Osteoblast (primary cell): ENCODE results near the gene ANXA1. TPM values are rescaled to one million over a fixed set of nuclear protein-coding genes. Genes with fewer than 3 reads are reported as not detected.

Experiments
- DNase-seq: peaks from one replicate; pipeline ENCODE4 v3.0.0; 2011; ENCODE audit warnings: low spot score, mixed read lengths; ENCODE audit not compliant: insufficient read length; ENCODE audit errors: missing footprints
- H2AFZ ChIP-seq: 2 replicates; pipeline ENCODE4 v1.6.0; 2011; ENCODE audit warnings: mild to moderate bottlenecking, low read length
- H3K27ac ChIP-seq: 2 replicates; pipeline ENCODE4 v1.5.1; 2011; ENCODE audit warnings: mild to moderate bottlenecking, low read depth, low read length, moderate library complexity
- H3K27me3 ChIP-seq: 2 replicates; pipeline ENCODE4 v1.6.0; 2012; ENCODE audit warnings: mild to moderate bottlenecking, control low read depth, inconsistent platforms, low read length, moderate library complexity; ENCODE audit not compliant: insufficient read depth
- H3K36me3 ChIP-seq: 2 replicates; pipeline ENCODE4 v1.5.1; 2011; ENCODE audit warnings: mild to moderate bottlenecking, low read length, control low read depth, moderate library complexity; ENCODE audit not compliant: insufficient read depth
- H3K4me1 ChIP-seq: 2 replicates; pipeline ENCODE4 v1.5.1; 2011; ENCODE audit warnings: mild to moderate bottlenecking, low read length, control low read depth, moderate library complexity; ENCODE audit not compliant: insufficient read depth
- H3K4me2 ChIP-seq: 2 replicates; pipeline ENCODE4 v1.6.0; 2011; ENCODE audit warnings: mild to moderate bottlenecking, low read length; ENCODE audit not compliant: insufficient read depth
- H3K4me3 ChIP-seq: fragments of 200-600 bp; sonication (generic); 3 replicates; pipeline ENCODE4 v1.5.1; 2012; ENCODE audit warnings: mild to moderate bottlenecking, low read length, inconsistent platforms; ENCODE audit not compliant: insufficient read depth
- H3K79me2 ChIP-seq: 2 replicates; pipeline ENCODE4 v1.6.0; 2012; ENCODE audit warnings: mild to moderate bottlenecking, low read length, control low read depth, inconsistent platforms; ENCODE audit not compliant: insufficient read depth
- H3K9me3 ChIP-seq: 2 replicates; pipeline ENCODE4 v1.5.1; 2011; ENCODE audit warnings: low read depth, low read length, control low read depth
- H4K20me1 ChIP-seq: 2 replicates; pipeline ENCODE4 v1.6.0; 2012; ENCODE audit warnings: mild to moderate bottlenecking, low read length, control low read depth; ENCODE audit not compliant: insufficient read depth
- total RNA-seq: library from RNA; depleted of rRNA; stranded (reverse); fragments of >200 nt; gene quantifications from 2 replicates; pipeline ENCODE4 v1.2.3, GENCODE V29; 2012
- TF ChIP-seq, protein P1 (sequence below): IDR thresholded peaks from 2 replicates; pipeline ENCODE4 v1.5.1; 2011; ENCODE audit warnings: mild to moderate bottlenecking, low read depth, low read length, moderate library complexity; ENCODE audit errors: extremely low read depth

ANXA1 gene
- total RNA-seq, 1 donor: 816 TPM

DNA sequence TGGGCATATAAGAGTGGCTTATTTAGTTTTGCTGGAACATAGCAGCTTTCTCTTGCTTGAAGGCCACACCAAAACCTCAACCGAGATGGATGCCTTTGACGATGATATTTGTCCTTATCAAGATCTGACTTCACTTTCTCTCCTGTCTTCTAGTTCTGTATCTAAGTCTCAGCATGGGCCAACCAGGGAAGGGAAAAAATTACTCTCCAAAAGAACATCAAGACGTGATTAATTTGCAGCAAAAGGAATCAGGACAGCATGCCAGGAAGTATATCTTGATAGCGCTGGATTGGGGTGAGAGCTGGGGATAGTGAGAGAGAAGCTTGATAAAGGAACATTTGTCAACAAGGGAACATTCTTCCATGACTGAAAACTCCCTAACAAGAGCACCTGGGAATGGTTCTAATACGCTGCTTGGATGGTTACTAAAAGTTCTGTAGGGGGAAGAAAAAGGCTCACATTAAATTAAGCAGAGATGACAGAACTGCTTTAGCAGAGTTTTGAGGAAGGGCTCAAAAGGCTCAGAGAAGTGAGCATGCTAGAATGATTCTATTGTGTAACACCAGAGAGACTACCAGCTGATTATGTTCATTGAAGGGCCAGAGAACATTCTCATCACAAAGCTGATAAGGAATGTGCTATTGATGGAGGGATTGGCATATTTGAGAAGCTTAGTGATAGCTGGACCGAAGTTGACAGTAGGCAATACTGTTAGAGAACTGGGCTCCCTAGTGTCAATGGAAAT is 21.6 kb upstream of the ANXA1 start:
- Histone ChIP-seq H2AFZ (no peak overlapping the region), H3K79me2 (no peaks in the 10 kb centered on the region), H3K4me2 (no peak overlapping the region), H4K20me1 (no peaks in the 10 kb centered on the region), H3K4me1 (peaks cover 13% of the 10 kb centered on the region), H3K27me3 (no peaks in the 10 kb centered on the region), H3K36me3 (no peaks in the 10 kb centered on the region), H3K9me3 (no peaks in the 10 kb centered on the region), H3K4me3 (no peak overlapping the region), H3K27ac (no peak overlapping the region)
- DNase-seq: no peak
- TF ChIP-seq, protein P1, sequence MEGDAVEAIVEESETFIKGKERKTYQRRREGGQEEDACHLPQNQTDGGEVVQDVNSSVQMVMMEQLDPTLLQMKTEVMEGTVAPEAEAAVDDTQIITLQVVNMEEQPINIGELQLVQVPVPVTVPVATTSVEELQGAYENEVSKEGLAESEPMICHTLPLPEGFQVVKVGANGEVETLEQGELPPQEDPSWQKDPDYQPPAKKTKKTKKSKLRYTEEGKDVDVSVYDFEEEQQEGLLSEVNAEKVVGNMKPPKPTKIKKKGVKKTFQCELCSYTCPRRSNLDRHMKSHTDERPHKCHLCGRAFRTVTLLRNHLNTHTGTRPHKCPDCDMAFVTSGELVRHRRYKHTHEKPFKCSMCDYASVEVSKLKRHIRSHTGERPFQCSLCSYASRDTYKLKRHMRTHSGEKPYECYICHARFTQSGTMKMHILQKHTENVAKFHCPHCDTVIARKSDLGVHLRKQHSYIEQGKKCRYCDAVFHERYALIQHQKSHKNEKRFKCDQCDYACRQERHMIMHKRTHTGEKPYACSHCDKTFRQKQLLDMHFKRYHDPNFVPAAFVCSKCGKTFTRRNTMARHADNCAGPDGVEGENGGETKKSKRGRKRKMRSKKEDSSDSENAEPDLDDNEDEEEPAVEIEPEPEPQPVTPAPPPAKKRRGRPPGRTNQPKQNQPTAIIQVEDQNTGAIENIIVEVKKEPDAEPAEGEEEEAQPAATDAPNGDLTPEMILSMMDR: no peak

DNA sequence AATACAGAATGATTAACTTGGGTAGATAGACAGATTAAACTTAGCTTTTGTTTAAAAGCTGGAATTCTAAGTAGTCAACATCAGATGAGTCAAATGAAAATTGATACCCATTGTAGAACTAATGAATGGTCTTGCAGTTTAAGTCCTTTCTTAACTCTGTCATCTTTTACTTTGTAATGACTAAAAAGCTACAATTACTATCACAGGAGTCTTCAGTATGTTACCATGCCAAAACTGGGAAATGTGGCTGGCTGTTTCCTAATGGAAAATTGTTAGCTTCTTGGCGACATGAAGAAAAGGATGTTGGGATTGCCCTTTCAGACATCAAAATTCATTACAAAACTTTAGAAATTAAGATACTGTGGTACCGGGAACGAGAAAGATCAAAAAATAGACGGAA is 20.2 kb upstream of the ANXA1 start:
- Histone ChIP-seq H3K4me2 (peak overlapping the region; percentile 80), H3K9me3 (no peaks in the 10 kb centered on the region), H3K36me3 (no peaks in the 10 kb centered on the region), H3K4me3 (peak overlapping the region; percentile 76), H4K20me1 (no peaks in the 10 kb centered on the region), H3K27me3 (no peaks in the 10 kb centered on the region), H3K4me1 (peaks cover 13% of the 10 kb centered on the region), H3K27ac (peak overlapping the region; percentile 85), H3K79me2 (no peaks in the 10 kb centered on the region), H2AFZ (peak overlapping the region; percentile 17)
- no peak for DNase-seq
- TF ChIP-seq, protein P1: no peak

GRCh38 chr9:73132034-73132776 is 19.5 kb upstream of the ANXA1 start:
- TF ChIP-seq, protein P1: no peak
- Histone ChIP-seq H3K36me3 (no peaks in the 10 kb centered on the region), H2AFZ (peak overlapping the region; percentile 61), H3K79me2 (no peaks in the 10 kb centered on the region), H3K4me1 (peaks cover 13% of the 10 kb centered on the region), H3K4me2 (peak overlapping the region; percentile 80), H3K27ac (peak overlapping the region; percentile 85), H3K27me3 (no peaks in the 10 kb centered on the region), H3K9me3 (no peaks in the 10 kb centered on the region), H3K4me3 (peak overlapping the region; percentile 76), H4K20me1 (no peaks in the 10 kb centered on the region)
- peak; percentile 31 for DNase-seq

- no peaks in the 10 kb centered on the region for H3K36me3 ChIP-seq
- peaks cover 13% of the 10 kb centered on the region for H3K4me1 ChIP-seq
- H3K27me3 ChIP-seq: no peaks in the 10 kb centered on the region
- H3K27ac ChIP-seq: peak overlapping the region; percentile 85
- no peak overlapping the region for H2AFZ ChIP-seq
- H3K4me2 ChIP-seq: peak overlapping the region; percentile 80
- TF ChIP-seq, protein P1: no peak
- no peaks in the 10 kb centered on the region for H3K9me3 ChIP-seq
- H3K79me2 ChIP-seq: no peaks in the 10 kb centered on the region
- peak overlapping the region; percentile 76 for H3K4me3 ChIP-seq
- no peaks in the 10 kb centered on the region for H4K20me1 ChIP-seq
- no peak for DNase-seq
Observed at GRCh38 chr9:73133022-73133651, 18.5 kb upstream of the ANXA1 start.
